ENCODE results near the gene WDR18.

WDR18 gene

GRCh38 chr19:943551-944170 lies 40.5 kb upstream of the WDR18 start:
- no peak for TF ChIP-seq CTCF (IDR thresholded peaks at IDR 0.05)
- no peaks in the 10 kb centered on the region for H3K27me3 ChIP-seq
- peaks cover 0 to 4% (median 0%) of the 10 kb centered on the region in 3 donors for H3K36me3 ChIP-seq
- H3K4me1 ChIP-seq: peaks cover 0 to 13% (median 9%) of the 10 kb centered on the region in 4 donors
- H3K4me3 ChIP-seq: no peak overlapping the region
- no peaks in the 10 kb centered on the region for H3K9me3 ChIP-seq
- intact Hi-C loops (cut with DNase I; ENCODE audit: low total_unique reads): no loop called here
- H3K27ac ChIP-seq: no peak overlapping the region
- DNase-seq: no peak

- Histone ChIP-seq H3K9me3 (no peaks in the 10 kb centered on the region), H3K27ac (no peak overlapping the region), H3K27me3 (no peaks in the 10 kb centered on the region), H3K36me3 (peaks cover 0 to 4% (median 0%) of the 10 kb centered on the region in 3 donors), H3K4me1 (peaks cover 0 to 13% (median 9%) of the 10 kb centered on the region in 4 donors), H3K4me3 (no peak overlapping the region)
- intact Hi-C loops (cut with DNase I; ENCODE audit: low total_unique reads): no loop called here
- no peak for DNase-seq
- no peak for TF ChIP-seq CTCF (IDR thresholded peaks at IDR 0.05)
Measured at GRCh38 chr19:944171-944567, 40.0 kb upstream of the WDR18 start.

- Histone ChIP-seq H3K36me3 (peaks cover 0 to 2% (median 0%) of the 10 kb centered on the region in 3 donors), H3K4me1 (peaks cover 0 to 13% (median 9%) of the 10 kb centered on the region in 4 donors), H3K4me3 (no peak overlapping the region), H3K27ac (no peak overlapping the region), H3K9me3 (no peaks in the 10 kb centered on the region), H3K27me3 (no peaks in the 10 kb centered on the region)
- TF ChIP-seq CTCF (IDR thresholded peaks at IDR 0.05): no peak
- intact Hi-C loops (cut with DNase I; ENCODE audit: low total_unique reads): no loop called here
- DNase-seq: no peak
Measured at GRCh38 chr19:944663-945241, 39.4 kb upstream of the WDR18 start.

GRCh38 chr19:945401-946252 lies 38.5 kb upstream of the WDR18 start:
- Histone ChIP-seq H3K4me1 (peaks cover 0 to 9% (median 7%) of the 10 kb centered on the region in 4 donors), H3K27ac (no peak overlapping the region), H3K27me3 (no peaks in the 10 kb centered on the region), H3K4me3 (no peak overlapping the region), H3K36me3 (no peaks in the 10 kb centered on the region), H3K9me3 (no peaks in the 10 kb centered on the region)
- intact Hi-C loops (cut with DNase I; ENCODE audit: low total_unique reads): no loop called here
- DNase-seq: no peak
- TF ChIP-seq CTCF (IDR thresholded peaks at IDR 0.05): no peak

- no peaks in the 10 kb centered on the region for H3K9me3 ChIP-seq
- no peaks in the 10 kb centered on the region for H3K27me3 ChIP-seq
- no peaks in the 10 kb centered on the region for H3K36me3 ChIP-seq
- no peaks in the 10 kb centered on the region for H3K4me1 ChIP-seq
- DNase-seq: no peak
- TF ChIP-seq CTCF (IDR thresholded peaks at IDR 0.05): no peak
- no peak overlapping the region for H3K27ac ChIP-seq
- H3K4me3 ChIP-seq: no peak overlapping the region
- intact Hi-C loops (cut with DNase I; ENCODE audit: low total_unique reads): no loop called here
Measured at GRCh38 chr19:947090-947706, 36.9 kb upstream of the WDR18 start.
